ENCODE results near the gene DESI2. TPM values are rescaled to one million over a fixed set of nuclear protein-coding genes. Genes with fewer than 3 reads are reported as not detected.
A peak's percentile ranks its signal among the peaks of the same experiment; 100 is the strongest.

DESI2 gene
- total and polyA plus RNA-seq, 2 donors from 2014 or later, result 11.9 to 23.5 TPM

DNA sequence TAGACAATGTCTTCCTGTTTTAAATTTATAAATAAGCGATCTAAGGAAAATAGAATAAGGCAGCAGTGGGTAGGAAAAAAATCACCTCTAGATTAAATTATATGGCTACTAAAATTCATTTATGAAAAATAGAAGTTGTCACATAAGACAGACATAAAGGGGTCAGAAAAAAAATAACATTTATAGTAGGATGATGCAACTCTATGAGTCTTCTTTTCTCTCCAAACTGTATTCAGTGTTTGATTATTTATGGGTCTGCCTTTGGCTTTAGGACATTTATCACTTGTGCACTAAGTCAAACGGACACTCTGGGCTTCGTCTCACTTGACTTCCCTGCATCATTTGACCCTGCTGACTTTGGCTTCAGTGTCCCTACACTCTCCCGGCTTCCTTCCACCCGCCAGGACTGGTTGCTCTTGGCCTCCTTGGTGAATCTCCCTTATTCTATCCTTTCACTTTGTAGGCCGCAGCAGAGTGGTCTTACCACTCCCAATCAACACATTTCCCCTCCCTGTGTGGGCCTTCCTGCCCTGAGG is 47.0 kb upstream of the DESI2 start:
- Histone ChIP-seq H3K36me3 (ENCODE audit: control insufficient read depth in 2 of 3, insufficient read depth in 3 of 3, low read length in 3 of 3) (no peaks in the 10 kb centered on the region), H3K4me1 (ENCODE audit: control insufficient read depth in 2 of 3, insufficient read depth in 2 of 3, low read depth in 1 of 3, low read length in 3 of 3) (no peaks in the 10 kb centered on the region), H3K4me3 (ENCODE audit: low read length in 3 of 3) (no peak overlapping the region), H3K9me3 (ENCODE audit: control insufficient read depth in 2 of 3, insufficient read depth in 1 of 3, low read length in 3 of 3) (no peaks in the 10 kb centered on the region), H3K27me3 (ENCODE audit: control insufficient read depth, insufficient read depth, low read length) (no peaks in the 10 kb centered on the region), H3K9ac (ENCODE audit: low read length in 3 of 3) (no peak overlapping the region), H3K27ac (ENCODE audit: low read depth in 2 of 2, low read length in 2 of 2) (no peak overlapping the region)
- intact Hi-C loops (cut with DNase I), result loop anchor here (5.0 to 10.0 kb wide), 2 partner anchors 191 to 439 kb away; no protein-coding TSS in a partner anchor
- DNase-seq, result peak in 2 of 5 donors; percentile 6 to 11
- TF ChIP-seq, protein P1, sequence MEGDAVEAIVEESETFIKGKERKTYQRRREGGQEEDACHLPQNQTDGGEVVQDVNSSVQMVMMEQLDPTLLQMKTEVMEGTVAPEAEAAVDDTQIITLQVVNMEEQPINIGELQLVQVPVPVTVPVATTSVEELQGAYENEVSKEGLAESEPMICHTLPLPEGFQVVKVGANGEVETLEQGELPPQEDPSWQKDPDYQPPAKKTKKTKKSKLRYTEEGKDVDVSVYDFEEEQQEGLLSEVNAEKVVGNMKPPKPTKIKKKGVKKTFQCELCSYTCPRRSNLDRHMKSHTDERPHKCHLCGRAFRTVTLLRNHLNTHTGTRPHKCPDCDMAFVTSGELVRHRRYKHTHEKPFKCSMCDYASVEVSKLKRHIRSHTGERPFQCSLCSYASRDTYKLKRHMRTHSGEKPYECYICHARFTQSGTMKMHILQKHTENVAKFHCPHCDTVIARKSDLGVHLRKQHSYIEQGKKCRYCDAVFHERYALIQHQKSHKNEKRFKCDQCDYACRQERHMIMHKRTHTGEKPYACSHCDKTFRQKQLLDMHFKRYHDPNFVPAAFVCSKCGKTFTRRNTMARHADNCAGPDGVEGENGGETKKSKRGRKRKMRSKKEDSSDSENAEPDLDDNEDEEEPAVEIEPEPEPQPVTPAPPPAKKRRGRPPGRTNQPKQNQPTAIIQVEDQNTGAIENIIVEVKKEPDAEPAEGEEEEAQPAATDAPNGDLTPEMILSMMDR (IDR thresholded peaks at IDR 0.05; ENCODE audit: borderline replicate concordance, extremely low read depth, insufficient read depth), result no peak
- FAIRE-seq, result no peak

DNA sequence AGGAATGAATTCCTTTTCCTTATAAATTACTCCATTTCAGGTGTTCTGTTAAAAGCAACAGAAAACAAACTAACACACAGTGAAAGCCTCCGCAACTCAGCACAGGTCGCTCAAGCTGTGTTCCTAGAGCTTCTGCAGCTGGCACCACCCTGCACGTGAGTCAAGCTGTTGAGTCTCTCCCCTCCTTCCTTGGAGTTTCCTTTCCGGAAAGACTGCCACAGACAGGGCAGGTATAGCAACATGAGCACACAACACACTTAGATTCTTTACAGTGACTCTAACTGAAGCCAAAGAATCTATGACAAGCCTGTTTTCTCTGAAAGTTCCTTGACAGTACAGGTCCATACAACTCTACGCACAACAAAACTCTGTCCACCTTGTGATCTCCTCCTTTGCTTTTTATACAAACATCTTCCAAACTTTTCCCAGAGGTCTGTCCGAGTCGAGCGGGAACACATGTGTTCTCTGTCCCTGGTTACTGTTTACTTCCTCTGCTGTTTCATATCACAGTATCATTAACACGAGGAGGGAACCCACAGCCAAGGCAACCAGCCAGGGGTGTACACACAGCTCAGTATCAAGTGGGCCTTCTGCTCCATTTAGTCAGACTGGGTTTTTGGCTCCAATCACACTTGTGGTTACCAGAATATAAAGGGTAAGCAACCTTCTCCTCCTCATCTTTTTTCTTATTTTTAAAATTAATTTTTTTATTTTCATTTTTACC is 38.7 kb upstream of the DESI2 start:
- FAIRE-seq (no peak), DNase-seq (no peak)
- TF ChIP-seq, protein P1 (IDR thresholded peaks at IDR 0.05; ENCODE audit: borderline replicate concordance, extremely low read depth, insufficient read depth), result no peak
- H3K4me3 ChIP-seq (ENCODE audit: low read length in 3 of 3), result no peak overlapping the region
- no peak overlapping the region for H3K9ac ChIP-seq (ENCODE audit: low read length in 3 of 3)
- H3K4me1 ChIP-seq (ENCODE audit: control insufficient read depth in 2 of 3, insufficient read depth in 2 of 3, low read depth in 1 of 3, low read length in 3 of 3), result no peaks in the 10 kb centered on the region
- no peaks in the 10 kb centered on the region for H3K27me3 ChIP-seq (ENCODE audit: control insufficient read depth, insufficient read depth, low read length)
- H3K27ac ChIP-seq (ENCODE audit: low read depth in 2 of 2, low read length in 2 of 2), result no peak overlapping the region
- H3K9me3 ChIP-seq (ENCODE audit: control insufficient read depth in 2 of 3, insufficient read depth in 1 of 3, low read length in 3 of 3), result no peaks in the 10 kb centered on the region
- intact Hi-C loops (cut with DNase I), result no loop called here
- no peaks in the 10 kb centered on the region for H3K36me3 ChIP-seq (ENCODE audit: control insufficient read depth in 2 of 3, insufficient read depth in 3 of 3, low read length in 3 of 3)

DNA sequence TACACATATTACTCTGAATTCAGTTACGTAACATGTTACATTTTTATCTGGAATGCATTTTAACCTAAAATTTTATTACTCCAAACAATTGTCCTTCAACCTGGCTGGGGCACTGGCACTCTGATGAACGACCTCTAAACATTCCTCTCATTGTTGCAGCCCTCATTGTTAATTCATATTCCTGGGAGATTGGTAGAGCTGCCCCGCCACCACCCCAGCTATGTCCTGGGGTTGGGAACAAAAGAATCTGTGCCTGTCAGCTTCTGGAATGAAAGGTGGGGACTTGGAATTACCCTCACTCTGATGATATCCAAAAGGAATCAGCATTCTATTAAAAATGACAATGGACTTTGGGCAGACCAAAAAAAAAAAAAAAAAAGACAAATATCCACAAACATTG is 38.0 kb upstream of the DESI2 start:
- Histone ChIP-seq H3K27ac (ENCODE audit: low read depth in 2 of 2, low read length in 2 of 2) (no peak overlapping the region), H3K27me3 (ENCODE audit: control insufficient read depth, insufficient read depth, low read length) (no peaks in the 10 kb centered on the region), H3K9ac (ENCODE audit: low read length in 3 of 3) (no peak overlapping the region), H3K36me3 (ENCODE audit: control insufficient read depth in 2 of 3, insufficient read depth in 3 of 3, low read length in 3 of 3) (no peaks in the 10 kb centered on the region), H3K9me3 (ENCODE audit: control insufficient read depth in 2 of 3, insufficient read depth in 1 of 3, low read length in 3 of 3) (no peaks in the 10 kb centered on the region), H3K4me3 (ENCODE audit: low read length in 3 of 3) (no peak overlapping the region), H3K4me1 (ENCODE audit: control insufficient read depth in 2 of 3, insufficient read depth in 2 of 3, low read depth in 1 of 3, low read length in 3 of 3) (no peaks in the 10 kb centered on the region)
- no peak for DNase-seq
- TF ChIP-seq, protein P1 (IDR thresholded peaks at IDR 0.05; ENCODE audit: borderline replicate concordance, extremely low read depth, insufficient read depth), result no peak
- no peak for FAIRE-seq
- intact Hi-C loops (cut with DNase I), result no loop called here
